CD8-positive, alpha-beta memory T cell (primary cell): Measurements from ENCODE around the gene CEP83. TPM values are rescaled to one million over a fixed set of nuclear protein-coding genes. Genes with fewer than 3 reads are reported as not detected.
A peak's percentile ranks its signal among the peaks of the same experiment; 100 is the strongest.

Source experiments
- CTCF ChIA-PET: fragments of 350-600 bp; sonication (Branson Sonifier 250); formaldehyde crosslinking; loops from one replicate; lab custom pipeline; 2021; ENCODE audit warnings: antibody characterized with exemption; lab: Charles Lee
- POLR2A ChIA-PET: fragments of 350-600 bp; sonication (Branson Sonifier 250); formaldehyde crosslinking; loops from one replicate; lab custom pipeline; 2021; ENCODE audit warnings: antibody characterized with exemption; lab: Charles Lee
- DNase-seq, 5 donors: peaks; one replicate each; pipeline versions ENCODE4 v3.0.0 to v3.0.0-alpha.2; 2020 to 2022; ENCODE audit warnings: mixed read lengths in 1 of 5
- H3K27ac ChIP-seq: one replicate; pipeline ENCODE4 v1.7.0; 2013; ENCODE audit warnings: low read depth, mild to moderate bottlenecking, low read length, moderate library complexity
- H3K27me3 ChIP-seq: 2 replicates; pipeline ENCODE4 v1.7.0; 2013; ENCODE audit warnings: low read length, mild to moderate bottlenecking; ENCODE audit not compliant: insufficient read depth, poor library complexity, severe bottlenecking
- H3K36me3 ChIP-seq: 2 replicates; pipeline ENCODE4 v1.7.0; 2013; ENCODE audit warnings: mild to moderate bottlenecking, low read length, moderate library complexity; ENCODE audit not compliant: insufficient read depth
- H3K4me1 ChIP-seq: 2 replicates; pipeline ENCODE4 v1.7.0; 2013; ENCODE audit warnings: mild to moderate bottlenecking, low read length, moderate library complexity; ENCODE audit not compliant: insufficient read depth
- H3K4me3 ChIP-seq: 2 replicates; pipeline ENCODE4 v1.7.0; 2013; ENCODE audit warnings: mild to moderate bottlenecking, low read length
- H3K9me3 ChIP-seq: 2 replicates; pipeline ENCODE4 v1.7.0; 2013; ENCODE audit warnings: mild to moderate bottlenecking, low read length
- H3K27ac Mint-ChIP-seq, 8 donors: one replicate each; pipeline ENCODE4 v1.8.0; 2020 to 2021; ENCODE audit warnings: mixed read lengths in 8 of 8, mild to moderate bottlenecking in 6 of 8, inconsistent platforms in 3 of 8, moderate library complexity in 3 of 8
- H3K27me3 Mint-ChIP-seq, 2 donors: one replicate each; pipeline ENCODE4 v1.8.0; 2020 to 2021; ENCODE audit warnings: mixed read lengths in 2 of 2, mild to moderate bottlenecking in 1 of 2, moderate library complexity in 1 of 2
- H3K36me3 Mint-ChIP-seq, 3 donors: one replicate each; pipeline ENCODE4 v1.8.0; 2020 to 2021; ENCODE audit warnings: mixed read lengths in 3 of 3, inconsistent platforms in 1 of 3, mild to moderate bottlenecking in 1 of 3
- H3K4me1 Mint-ChIP-seq, 3 donors: one replicate each; pipeline ENCODE4 v1.8.0; 2020 to 2021; ENCODE audit warnings: mixed read lengths in 3 of 3, inconsistent platforms in 1 of 3, mild to moderate bottlenecking in 1 of 3
- H3K4me3 Mint-ChIP-seq, 7 donors: one replicate each; pipeline ENCODE4 v1.8.0; 2020 to 2021; ENCODE audit warnings: mixed read lengths in 7 of 7, mild to moderate bottlenecking in 6 of 7, moderate library complexity in 4 of 7, inconsistent platforms in 2 of 7
- H3K9me3 Mint-ChIP-seq, 5 donors: one replicate each; pipeline ENCODE4 v1.8.0; 2020 to 2022; ENCODE audit warnings: mixed read lengths in 5 of 5, mild to moderate bottlenecking in 3 of 5, moderate library complexity in 2 of 5, inconsistent platforms in 1 of 5
- polyA plus RNA-seq: library from polyadenylated mRNA; unstranded; fragments of 300-500 nt; fragmentation: Illumina TruSeq; gene quantifications from one replicate; pipeline ENCODE4 v1.2.3, GENCODE V29; 2021
- total RNA-seq, 2 experiments: library from RNA; stranded (reverse); gene quantifications; one replicate each; pipeline ENCODE4 v1.2.3, GENCODE V29; 2021

CEP83 gene
- total and polyA plus RNA-seq, 3 experiments from 2014 or later: 5.2 to 25.8 (median 25.7) TPM

GRCh38 chr12:94312378-94312777, 147.3 kb downstream of the CEP83 start:
- ChIA-PET POLR2A (no interaction called here), CTCF (no interaction called here)
- H3K36me3 Mint-ChIP-seq: peaks cover 17 to 23% (median 22%) of the 10 kb centered on the region in 3 donors

GRCh38 chr12:94309373-94309772, 150.3 kb downstream of the CEP83 start:
- POLR2A ChIA-PET: no interaction called here
- H3K9me3 Mint-ChIP-seq: no peaks in the 10 kb centered on the region
- no peaks in the 10 kb centered on the region for H3K9me3 ChIP-seq
- H3K4me3 Mint-ChIP-seq: no peak overlapping the region
- no peaks in the 10 kb centered on the region for H3K27me3 ChIP-seq
- H3K4me3 ChIP-seq: no peak overlapping the region
- no peak for DNase-seq
- no peak overlapping the region for H3K27ac ChIP-seq
- peaks cover 3 to 16% (median 14%) of the 10 kb centered on the region in 3 donors for H3K4me1 Mint-ChIP-seq
- CTCF ChIA-PET: no interaction called here
- H3K27me3 Mint-ChIP-seq: no peaks in the 10 kb centered on the region
- peaks cover 15% of the 10 kb centered on the region for H3K36me3 ChIP-seq
- H3K36me3 Mint-ChIP-seq: peaks cover 16 to 48% (median 29%) of the 10 kb centered on the region in 3 donors
- no peaks in the 10 kb centered on the region for H3K4me1 ChIP-seq
- no peak overlapping the region for H3K27ac Mint-ChIP-seq

More at GRCh38 chr12:94312378-94312777, 147.3 kb downstream of the CEP83 start:
- H3K27ac Mint-ChIP-seq: no peak overlapping the region
- H3K4me1 Mint-ChIP-seq: no peaks in the 10 kb centered on the region
- no peaks in the 10 kb centered on the region for H3K4me1 ChIP-seq
- no peak overlapping the region for H3K4me3 ChIP-seq
- H3K36me3 ChIP-seq: no peaks in the 10 kb centered on the region
- no peaks in the 10 kb centered on the region for H3K27me3 ChIP-seq
- peaks cover 2 to 8% (median 7%) of the 10 kb centered on the region in 5 donors for H3K9me3 Mint-ChIP-seq
- H3K4me3 Mint-ChIP-seq: no peak overlapping the region
- no peak overlapping the region for H3K27ac ChIP-seq
- no peaks in the 10 kb centered on the region for H3K27me3 Mint-ChIP-seq
- no peaks in the 10 kb centered on the region for H3K9me3 ChIP-seq
- no peak for DNase-seq

- Histone ChIP-seq H3K9me3 (no peaks in the 10 kb centered on the region), H3K4me3 (no peak overlapping the region), H3K4me1 (no peaks in the 10 kb centered on the region), H3K36me3 (peaks cover 17% of the 10 kb centered on the region), H3K27ac (no peak overlapping the region), H3K27me3 (no peaks in the 10 kb centered on the region)
- peaks cover 13 to 54% (median 30%) of the 10 kb centered on the region in 3 donors for H3K36me3 Mint-ChIP-seq
- peak overlapping the region in 1 of 8 donors; percentile 4 for H3K27ac Mint-ChIP-seq
- ChIA-PET POLR2A (no interaction called here), CTCF (no interaction called here)
- no peak for DNase-seq
- no peaks in the 10 kb centered on the region for H3K9me3 Mint-ChIP-seq
- H3K27me3 Mint-ChIP-seq: no peaks in the 10 kb centered on the region
- peaks cover 3 to 18% (median 15%) of the 10 kb centered on the region in 3 donors for H3K4me1 Mint-ChIP-seq
- H3K4me3 Mint-ChIP-seq: no peak overlapping the region
Observed at GRCh38 chr12:94308612-94309011, 151.1 kb downstream of the CEP83 start.

GRCh38 chr12:94305130-94305957, 154.3 kb downstream of the CEP83 start:
- no peaks in the 10 kb centered on the region for H3K9me3 Mint-ChIP-seq
- peaks cover 25% of the 10 kb centered on the region for H3K36me3 ChIP-seq
- ChIA-PET POLR2A (no interaction called here), CTCF (no interaction called here)
- H3K36me3 Mint-ChIP-seq: peaks cover 19 to 78% (median 45%) of the 10 kb centered on the region in 3 donors
- no peaks in the 10 kb centered on the region for H3K4me1 ChIP-seq
- H3K27ac Mint-ChIP-seq: peak overlapping the region in 3 of 8 donors; percentile 26 to 59 (median 58)
- no peaks in the 10 kb centered on the region for H3K9me3 ChIP-seq
- no peaks in the 10 kb centered on the region for H3K27me3 ChIP-seq
- no peak overlapping the region for H3K4me3 Mint-ChIP-seq
- H3K27me3 Mint-ChIP-seq: no peaks in the 10 kb centered on the region
- H3K4me1 Mint-ChIP-seq: peaks cover 3 to 18% (median 15%) of the 10 kb centered on the region in 3 donors
- no peak for DNase-seq
- no peak overlapping the region for H3K27ac ChIP-seq
- no peak overlapping the region for H3K4me3 ChIP-seq

GRCh38 chr12:94304566-94305061, 155.1 kb downstream of the CEP83 start:
- no peaks in the 10 kb centered on the region for H3K27me3 Mint-ChIP-seq
- no peak overlapping the region for H3K27ac ChIP-seq
- H3K36me3 Mint-ChIP-seq: peaks cover 25 to 85% (median 50%) of the 10 kb centered on the region in 3 donors
- H3K36me3 ChIP-seq: peaks cover 25% of the 10 kb centered on the region
- H3K4me3 Mint-ChIP-seq: no peak overlapping the region
- peak overlapping the region in 2 of 8 donors; percentile 4 to 38 for H3K27ac Mint-ChIP-seq
- no peak overlapping the region for H3K4me3 ChIP-seq
- H3K4me1 ChIP-seq: no peaks in the 10 kb centered on the region
- H3K9me3 Mint-ChIP-seq: no peaks in the 10 kb centered on the region
- POLR2A ChIA-PET: no interaction called here
- CTCF ChIA-PET: no interaction called here
- H3K9me3 ChIP-seq: no peaks in the 10 kb centered on the region
- no peaks in the 10 kb centered on the region for H3K27me3 ChIP-seq
- peaks cover 3 to 18% (median 15%) of the 10 kb centered on the region in 3 donors for H3K4me1 Mint-ChIP-seq
- no peak for DNase-seq

GRCh38 chr12:94304012-94304411, 155.7 kb downstream of the CEP83 start:
- H3K27me3 ChIP-seq: no peaks in the 10 kb centered on the region
- CTCF ChIA-PET: no interaction called here
- no peak overlapping the region for H3K27ac ChIP-seq
- peaks cover 25% of the 10 kb centered on the region for H3K36me3 ChIP-seq
- Mint-ChIP-seq H3K36me3 (peaks cover 22 to 89% (median 47%) of the 10 kb centered on the region in 3 donors), H3K9me3 (no peaks in the 10 kb centered on the region), H3K4me3 (no peak overlapping the region), H3K27ac (no peak overlapping the region), H3K27me3 (no peaks in the 10 kb centered on the region), H3K4me1 (peaks cover 3 to 18% (median 15%) of the 10 kb centered on the region in 3 donors)
- H3K4me3 ChIP-seq: no peak overlapping the region
- POLR2A ChIA-PET: interaction anchor here (0.6 to 0.7 kb wide), 2 partner anchors 11 to 886 kb away, joined by 3 to 6 read pairs; no protein-coding TSS in a partner anchor
- H3K4me1 ChIP-seq: no peaks in the 10 kb centered on the region
- H3K9me3 ChIP-seq: no peaks in the 10 kb centered on the region
- DNase-seq: no peak

GRCh38 chr12:94299846-94300245, 159.8 kb downstream of the CEP83 start:
- CTCF ChIA-PET: no interaction called here
- H3K4me3 Mint-ChIP-seq: no peak overlapping the region
- H3K36me3 Mint-ChIP-seq: peaks cover 35 to 92% (median 45%) of the 10 kb centered on the region in 3 donors
- Histone ChIP-seq H3K4me3 (no peak overlapping the region), H3K4me1 (no peaks in the 10 kb centered on the region), H3K27ac (no peak overlapping the region), H3K9me3 (no peaks in the 10 kb centered on the region), H3K36me3 (peaks cover 17% of the 10 kb centered on the region), H3K27me3 (no peaks in the 10 kb centered on the region)
- DNase-seq: no peak
- H3K4me1 Mint-ChIP-seq: peaks cover 0 to 6% (median 5%) of the 10 kb centered on the region in 3 donors
- POLR2A ChIA-PET: no interaction called here
- no peaks in the 10 kb centered on the region for H3K27me3 Mint-ChIP-seq
- H3K27ac Mint-ChIP-seq: peak overlapping the region in 3 of 8 donors; percentile 7 to 75 (median 19)
- H3K9me3 Mint-ChIP-seq: no peaks in the 10 kb centered on the region

- no peak overlapping the region for H3K27ac ChIP-seq
- DNase-seq: no peak
- no peaks in the 10 kb centered on the region for H3K4me1 ChIP-seq
- peaks cover 0 to 2% (median 0%) of the 10 kb centered on the region in 3 donors for H3K4me1 Mint-ChIP-seq
- ChIA-PET POLR2A (no interaction called here), CTCF (interaction anchor here (1.1 kb wide), 1 partner anchor 8 kb away, joined by 4 read pairs; no protein-coding TSS in a partner anchor)
- H3K27me3 ChIP-seq: no peaks in the 10 kb centered on the region
- peaks cover 14% of the 10 kb centered on the region for H3K36me3 ChIP-seq
- no peaks in the 10 kb centered on the region for H3K9me3 Mint-ChIP-seq
- H3K27ac Mint-ChIP-seq: peak overlapping the region in 1 of 8 donors; percentile 46
- H3K27me3 Mint-ChIP-seq: no peaks in the 10 kb centered on the region
- H3K9me3 ChIP-seq: no peaks in the 10 kb centered on the region
- peaks cover 29 to 87% (median 43%) of the 10 kb centered on the region in 3 donors for H3K36me3 Mint-ChIP-seq
- no peak overlapping the region for H3K4me3 Mint-ChIP-seq
- no peak overlapping the region for H3K4me3 ChIP-seq
Observed at GRCh38 chr12:94297876-94298505, 161.7 kb downstream of the CEP83 start.
